HG02623 (cell line): ENCODE results near the gene GPC5.

Source experiments
- ATAC-seq: cut with Tn5 transposase; IDR thresholded peaks from one replicate; pipeline ENCODE4 v1.9.1; 2021; ENCODE audit warnings: moderate library complexity; ENCODE audit not compliant: unreplicated experiment

Gene GPC5

DNA sequence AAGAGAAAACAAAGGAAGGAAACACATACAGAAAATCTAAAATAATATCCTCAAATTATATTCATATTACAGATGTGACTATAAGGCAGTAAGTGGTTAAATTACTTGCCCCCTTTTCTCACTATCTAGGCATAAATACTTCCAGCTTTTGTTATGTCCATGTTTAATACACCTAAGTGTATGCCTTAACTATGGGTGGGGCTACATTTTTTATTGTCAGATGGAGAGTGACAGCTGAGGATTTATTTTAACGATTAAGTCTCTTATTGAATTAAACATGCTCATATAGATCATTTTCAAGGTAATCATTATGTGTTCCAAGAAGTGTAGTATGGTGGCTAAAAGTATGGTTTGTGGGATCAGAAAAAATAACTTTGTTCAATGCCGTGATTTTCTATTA is 909.3 kb downstream of the GPC5 start:
- no peak for ATAC-seq

DNA sequence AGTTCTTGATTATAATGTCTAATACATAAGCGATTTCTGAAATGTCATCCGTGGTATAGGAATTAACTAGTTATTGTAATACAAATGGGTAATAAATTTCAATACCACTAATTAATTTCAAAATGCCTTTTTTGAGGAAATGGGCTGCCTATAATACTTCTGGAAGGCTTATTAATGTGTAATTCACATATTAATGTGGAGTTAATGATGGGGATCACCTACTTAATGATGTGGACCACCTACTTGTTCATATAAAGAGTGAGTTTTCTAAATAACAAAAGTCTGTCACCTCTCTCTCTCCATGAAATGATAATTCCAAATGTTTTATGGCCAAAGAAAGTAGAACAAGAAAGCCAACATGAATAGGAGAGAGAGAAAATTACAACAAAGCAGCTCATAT is 914.4 kb downstream of the GPC5 start:
- no peak for ATAC-seq

DNA sequence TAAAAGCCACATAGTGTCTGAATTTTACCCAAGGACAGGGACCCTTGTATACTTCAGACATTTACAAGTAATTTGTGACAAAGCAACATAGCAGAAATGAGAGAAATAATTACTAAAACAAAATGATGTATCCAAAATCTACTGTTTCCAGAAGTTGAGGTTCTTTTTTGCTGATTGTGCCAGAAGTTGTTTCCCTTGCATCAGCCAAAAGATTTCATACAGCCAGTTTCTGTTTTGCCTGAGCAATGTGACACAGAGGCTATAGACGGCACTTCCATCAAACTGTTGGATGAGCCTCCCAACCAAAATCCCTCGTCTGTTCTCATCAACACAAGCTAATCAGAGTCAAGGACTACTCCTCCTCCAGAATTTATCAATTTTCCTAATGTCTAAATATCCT is 915.0 kb downstream of the GPC5 start:
- ATAC-seq, result no peak

DNA sequence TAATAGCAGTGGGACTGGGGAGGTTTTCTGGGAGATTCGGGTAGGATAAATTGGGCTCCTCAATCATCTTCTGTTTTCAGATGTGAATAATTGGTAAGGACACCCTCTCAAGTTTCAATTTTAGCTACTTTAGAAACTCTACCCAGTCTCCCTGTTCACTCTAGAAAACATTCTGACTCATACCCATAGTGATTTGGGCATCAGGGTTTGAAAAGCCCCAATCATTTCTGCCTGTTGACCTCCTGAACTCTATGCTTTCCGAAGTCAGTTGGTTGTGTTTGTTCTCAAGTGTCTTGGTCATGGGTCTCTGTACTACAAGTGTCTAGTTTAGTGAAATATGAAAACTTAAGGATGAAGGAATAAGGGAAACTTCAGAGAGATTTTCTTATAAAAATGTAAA is 916.8 kb downstream of the GPC5 start:
- no peak for ATAC-seq

DNA sequence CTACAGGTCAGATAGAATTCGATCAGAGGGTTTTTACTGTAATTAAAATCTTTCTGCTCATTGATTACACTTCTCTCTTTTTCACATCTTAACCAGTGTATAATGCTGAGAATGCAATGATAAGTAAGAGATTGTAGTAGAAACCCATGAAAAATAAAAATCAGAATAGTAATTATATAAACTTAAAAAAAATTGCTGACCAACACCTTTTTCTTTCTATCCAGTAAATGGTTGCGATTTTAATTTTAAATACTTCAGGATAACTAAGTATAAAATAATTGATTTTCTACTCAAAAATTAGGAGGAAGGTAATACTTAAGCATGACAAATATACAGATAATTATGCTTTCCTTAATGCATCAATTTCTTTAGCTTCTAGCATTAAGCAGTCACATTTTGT is 917.6 kb downstream of the GPC5 start:
- no peak for ATAC-seq

DNA sequence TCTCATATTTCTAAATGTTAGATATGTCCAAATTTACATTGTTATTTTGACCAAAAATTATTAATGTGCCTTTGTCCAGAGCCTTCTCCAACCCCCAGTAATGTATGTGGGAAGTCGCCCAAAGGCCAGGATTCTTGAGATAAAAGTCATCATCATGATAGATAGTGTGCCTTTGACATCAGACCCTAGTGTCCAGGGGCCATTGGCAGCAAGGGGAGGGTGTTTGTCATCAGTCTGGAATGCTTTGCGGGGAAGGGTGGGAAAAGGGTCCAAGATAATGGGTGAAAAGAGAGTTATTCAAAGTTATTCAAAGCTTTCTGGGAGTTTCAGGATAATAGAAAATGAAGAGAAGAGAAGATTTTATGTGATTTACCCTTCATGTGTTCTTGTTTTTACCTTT is 918.6 kb downstream of the GPC5 start:
- no peak for ATAC-seq

DNA sequence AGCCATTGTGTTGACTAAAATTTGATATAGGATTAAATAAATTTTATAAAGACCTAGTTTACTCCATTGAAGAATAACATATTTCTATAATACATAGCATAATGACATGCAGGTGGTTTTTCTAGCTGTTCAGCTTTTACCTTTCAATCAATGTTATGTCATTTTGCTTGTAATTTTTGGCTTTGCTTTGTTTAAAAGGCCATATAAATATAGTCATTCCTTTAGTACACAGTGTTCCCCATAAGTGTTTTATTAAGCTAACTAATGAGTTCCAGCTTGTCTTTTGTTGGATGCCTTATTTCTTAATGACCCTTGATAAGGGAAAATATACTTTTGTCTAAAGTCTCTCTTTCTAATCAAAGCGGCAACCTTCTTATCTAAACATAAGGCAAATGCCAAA is 921.9 kb downstream of the GPC5 start:
- ATAC-seq, result no peak

DNA sequence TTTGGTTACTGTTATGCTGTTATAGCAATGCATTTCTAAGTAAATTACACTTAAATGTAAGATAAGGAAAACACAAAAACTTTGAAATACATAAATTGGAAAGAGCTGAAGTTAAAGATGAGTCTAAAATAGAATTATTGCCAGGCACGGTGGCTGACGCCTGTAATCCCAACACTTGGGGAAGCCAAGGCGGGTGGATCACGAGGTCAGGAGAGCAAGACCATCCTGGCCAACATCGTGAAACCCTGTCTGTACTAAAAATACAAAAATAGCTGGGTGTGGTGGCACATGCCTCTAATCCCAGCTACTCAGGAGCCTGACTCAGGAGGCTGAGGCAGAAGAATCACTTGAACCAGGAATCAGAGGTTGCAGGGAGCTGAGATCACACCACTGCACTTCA is 922.8 kb downstream of the GPC5 start:
- ATAC-seq, result no peak

DNA sequence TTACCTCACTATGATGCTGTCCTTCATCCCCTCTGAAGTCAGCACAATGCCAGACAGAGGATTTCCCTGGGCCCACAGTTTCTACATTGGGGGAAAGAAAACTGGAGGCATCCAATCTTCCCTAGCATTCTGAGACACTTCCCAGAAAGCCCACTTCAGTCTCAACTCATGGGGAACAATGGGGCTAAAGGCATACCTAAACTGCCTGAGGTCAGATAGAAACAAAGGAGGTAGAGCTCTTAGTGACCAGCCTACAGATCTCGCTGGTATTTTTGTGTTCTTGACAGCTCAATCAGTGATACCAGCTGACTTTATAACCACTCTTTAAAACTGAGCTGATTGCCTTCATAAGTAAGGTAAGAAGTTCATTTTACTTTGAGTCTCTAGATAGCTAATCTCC is 947.2 kb downstream of the GPC5 start:
- no peak for ATAC-seq

DNA sequence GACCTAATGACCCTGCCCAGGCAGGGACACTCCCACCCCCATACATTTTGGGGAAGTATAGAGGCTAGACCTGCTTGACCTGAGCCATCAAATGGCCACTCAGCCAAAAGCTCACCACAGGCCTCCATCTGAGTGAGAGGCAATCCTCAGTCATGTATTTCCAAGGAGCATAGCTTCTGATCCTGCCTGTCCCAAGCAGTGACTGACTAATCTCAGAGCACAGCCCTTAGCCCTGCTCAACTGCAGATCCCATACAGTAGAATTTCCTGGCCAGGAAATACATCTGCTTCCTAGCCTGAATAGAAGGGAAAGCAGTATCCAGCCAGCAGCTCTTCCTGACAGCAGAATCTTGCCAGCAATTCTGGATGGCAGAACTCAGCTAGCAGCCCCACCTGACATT is 947.6 kb downstream of the GPC5 start:
- no peak for ATAC-seq

DNA sequence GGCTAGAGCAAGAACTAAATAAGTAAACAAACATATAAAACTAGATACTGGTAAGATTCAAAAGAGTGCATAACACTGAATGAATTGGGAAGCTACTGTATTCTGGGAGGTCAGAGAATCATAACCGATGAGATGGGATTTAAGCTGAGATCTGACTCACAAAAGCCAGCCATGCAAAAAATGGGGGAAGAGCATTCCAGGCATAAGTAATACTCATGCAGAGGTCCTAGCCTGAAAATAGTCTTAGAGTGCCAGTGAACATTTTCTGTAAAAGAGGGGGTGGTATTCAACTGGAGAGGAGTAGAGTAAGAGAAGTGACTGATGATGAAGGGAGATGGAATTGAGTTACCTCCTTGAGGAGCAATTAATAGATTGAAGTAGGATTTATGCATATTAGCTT is 956.2 kb downstream of the GPC5 start:
- no peak for ATAC-seq

DNA sequence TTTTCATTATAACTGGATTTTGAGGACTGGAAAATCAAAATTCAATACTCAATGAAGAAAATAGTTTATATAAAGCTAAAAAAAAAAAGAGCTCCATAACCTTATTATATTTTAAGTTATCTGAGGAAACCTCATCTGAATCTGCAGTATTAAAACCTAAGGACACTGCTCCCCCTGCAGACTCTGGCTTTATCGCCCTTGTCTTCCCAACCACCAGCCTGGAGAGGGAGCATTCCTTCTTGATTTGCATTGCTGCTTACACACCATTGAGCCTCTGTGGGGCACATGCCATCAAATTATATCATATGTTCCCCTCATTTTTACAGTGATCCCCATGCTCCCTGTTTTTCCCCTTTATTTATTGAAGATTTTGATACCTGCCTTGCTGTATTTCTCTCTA is 956.8 kb downstream of the GPC5 start:
- no peak for ATAC-seq

DNA sequence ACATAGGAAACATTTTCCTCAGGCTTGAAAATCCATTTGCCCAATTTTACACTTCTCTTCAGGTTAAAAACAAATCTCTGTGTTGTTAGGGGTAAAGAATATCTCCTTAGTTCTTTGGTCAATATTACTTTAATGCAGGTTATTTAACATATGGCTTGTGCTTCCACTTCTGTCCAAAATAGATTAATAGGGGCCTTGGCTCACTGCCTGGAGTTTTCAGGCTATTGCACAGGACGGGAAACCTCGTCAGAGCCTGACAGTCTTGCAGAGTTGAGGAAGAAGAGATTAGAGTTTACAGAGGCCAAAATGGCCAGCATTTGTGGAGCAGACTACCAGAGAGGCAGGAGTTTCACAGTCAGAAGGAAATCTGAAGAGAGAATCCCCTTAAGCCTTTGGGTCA is 964.3 kb downstream of the GPC5 start:
- ATAC-seq, result no peak

DNA sequence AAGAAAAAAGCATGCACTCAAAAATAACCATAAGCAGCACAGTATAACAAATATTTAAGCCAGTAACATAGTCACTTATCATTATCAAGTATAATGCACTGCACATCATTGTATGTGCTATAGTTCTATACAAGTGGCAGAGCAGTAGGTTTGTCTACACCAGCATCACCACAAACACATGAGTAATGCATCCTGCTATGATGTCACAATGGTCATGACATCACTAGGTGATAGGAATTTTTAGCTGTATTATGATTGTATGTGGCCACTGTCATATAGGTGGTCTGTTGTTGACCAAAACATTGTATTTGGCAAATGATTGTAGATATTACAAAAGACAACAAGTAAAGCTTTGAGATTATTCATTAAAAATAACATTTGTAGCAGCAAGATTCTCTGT is 967.5 kb downstream of the GPC5 start:
- ATAC-seq, result no peak

DNA sequence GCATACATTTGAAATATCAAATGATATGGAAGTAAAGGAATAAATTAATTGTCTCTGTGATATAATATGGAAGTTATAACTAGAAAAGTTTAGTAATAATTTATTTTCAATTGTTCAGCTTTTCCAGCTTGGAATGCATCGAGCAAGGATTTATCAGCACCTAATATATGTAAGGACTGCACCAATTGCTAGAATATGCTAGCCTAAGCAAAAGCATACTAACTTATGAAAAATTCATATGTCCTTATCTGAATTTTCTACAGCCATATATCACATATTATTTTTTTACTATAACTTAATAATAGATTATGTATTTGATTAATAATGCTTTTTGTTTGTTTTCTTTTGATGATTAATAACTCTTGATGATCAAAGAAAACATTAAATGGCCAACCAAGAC is 979.0 kb downstream of the GPC5 start:
- ATAC-seq, result no peak

DNA sequence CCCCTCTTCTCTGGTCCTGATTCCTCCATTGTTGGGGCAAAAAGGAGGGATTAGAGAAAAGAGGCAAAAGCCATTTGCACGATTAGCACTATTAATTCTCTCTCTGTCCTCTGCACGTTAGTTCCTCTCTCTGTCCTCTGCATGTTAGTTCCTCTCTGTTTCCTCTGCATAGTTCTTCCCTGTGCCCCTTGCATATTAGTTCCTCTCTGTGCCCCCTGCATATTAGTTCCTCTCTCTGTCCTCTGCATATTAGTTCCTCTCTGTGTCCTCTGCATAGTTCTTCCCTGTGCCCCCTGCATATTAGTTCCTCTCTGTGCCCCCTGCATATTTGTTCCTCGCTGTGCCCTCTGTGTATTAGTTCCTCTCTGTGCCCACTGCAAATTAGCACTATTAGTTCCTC is 981.0 kb downstream of the GPC5 start:
- no peak for ATAC-seq

DNA sequence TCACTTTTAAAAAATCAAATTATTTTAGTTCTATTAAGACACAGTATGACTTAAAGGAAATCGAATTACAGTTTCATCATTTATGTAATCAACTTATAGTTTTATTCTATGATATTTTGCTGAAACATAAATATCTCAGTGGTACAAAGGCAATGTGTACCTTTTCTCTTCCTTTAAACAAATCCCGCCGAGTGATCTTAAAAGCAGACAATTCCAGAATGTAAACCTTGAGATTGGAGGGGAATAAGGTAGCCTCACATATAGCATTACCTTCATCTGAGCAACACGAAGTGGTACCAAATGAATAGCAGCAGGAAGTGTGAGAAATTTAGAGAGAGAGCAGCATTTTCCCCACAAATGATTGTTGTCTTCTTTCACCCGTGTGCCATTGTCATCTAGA is 986.0 kb downstream of the GPC5 start:
- no peak for ATAC-seq

DNA sequence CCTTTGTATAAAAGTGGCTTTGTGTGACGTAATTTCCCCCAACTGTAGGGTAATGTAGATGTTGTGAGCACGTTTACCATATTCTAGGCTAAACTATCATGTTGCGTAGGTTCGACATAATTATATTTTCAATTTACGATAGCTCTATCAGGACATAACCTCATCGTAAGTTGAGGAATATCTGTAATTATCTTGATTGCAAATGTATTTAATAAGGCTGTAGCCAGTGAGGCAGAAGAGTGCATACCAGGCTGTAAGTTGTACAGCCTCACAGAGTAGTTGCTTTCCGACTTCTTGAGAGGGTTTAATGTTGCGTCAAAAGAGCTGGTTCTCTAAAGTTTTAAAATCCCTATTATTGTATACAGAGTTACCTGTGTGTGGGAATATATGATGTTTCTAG is 988.8 kb downstream of the GPC5 start:
- ATAC-seq, result no peak

DNA sequence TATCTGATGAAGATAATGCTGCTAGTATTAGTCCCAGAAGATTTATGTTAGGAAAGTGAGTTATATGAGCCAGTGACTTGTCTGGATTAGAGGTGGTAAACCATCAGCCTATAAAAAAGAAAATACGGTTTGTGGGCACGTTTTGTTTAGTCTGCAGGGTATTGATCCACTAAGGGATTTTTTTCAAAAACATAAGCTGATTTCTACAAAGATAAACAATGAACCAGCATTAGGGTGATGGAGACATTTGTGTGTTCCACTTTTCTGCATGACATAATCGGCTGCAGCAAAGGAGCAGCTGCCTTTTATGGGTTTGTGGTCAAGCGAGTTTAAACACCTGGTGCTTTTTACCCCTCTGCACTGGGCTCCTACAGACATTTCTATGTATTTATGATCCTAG is 991.8 kb downstream of the GPC5 start:
- no peak for ATAC-seq

DNA sequence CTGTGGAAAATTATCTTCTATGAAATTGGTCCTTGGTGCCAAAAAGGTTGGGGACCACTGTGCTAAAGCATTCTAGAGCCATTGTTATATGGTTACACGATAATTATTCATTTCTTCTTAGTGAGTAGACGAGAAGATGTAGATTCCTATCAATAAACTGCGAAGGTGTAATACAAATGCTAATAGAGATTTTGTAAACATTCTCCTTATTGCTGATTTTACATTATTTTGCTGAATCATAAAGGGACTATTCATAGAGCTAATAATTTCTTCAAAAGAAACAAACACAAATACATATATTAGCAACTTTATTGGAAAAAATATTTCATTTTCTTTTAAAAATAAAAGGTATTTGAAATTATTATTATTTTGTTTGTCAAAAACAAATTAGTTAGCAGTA is 1005.2 kb downstream of the GPC5 start:
- no peak for ATAC-seq

DNA sequence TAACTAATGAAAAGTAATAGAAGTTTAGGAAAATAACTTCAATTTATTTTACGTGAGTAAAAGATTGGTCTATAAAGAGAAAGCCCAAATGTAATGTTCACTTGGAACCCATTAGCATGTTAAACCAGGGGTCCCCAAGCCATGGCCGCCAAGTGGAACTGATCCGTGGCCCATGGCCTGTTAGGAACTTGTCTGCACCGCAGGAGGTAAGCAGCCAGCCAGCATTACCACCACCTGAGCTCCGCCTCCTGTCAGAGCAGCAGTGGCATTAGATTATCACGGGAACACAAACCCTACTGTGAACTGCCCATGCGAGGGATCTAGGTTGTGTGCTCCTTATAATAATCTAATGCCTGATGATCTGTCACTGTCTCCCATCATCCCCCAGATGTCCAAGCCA is 1009.4 kb downstream of the GPC5 start:
- no peak for ATAC-seq

DNA sequence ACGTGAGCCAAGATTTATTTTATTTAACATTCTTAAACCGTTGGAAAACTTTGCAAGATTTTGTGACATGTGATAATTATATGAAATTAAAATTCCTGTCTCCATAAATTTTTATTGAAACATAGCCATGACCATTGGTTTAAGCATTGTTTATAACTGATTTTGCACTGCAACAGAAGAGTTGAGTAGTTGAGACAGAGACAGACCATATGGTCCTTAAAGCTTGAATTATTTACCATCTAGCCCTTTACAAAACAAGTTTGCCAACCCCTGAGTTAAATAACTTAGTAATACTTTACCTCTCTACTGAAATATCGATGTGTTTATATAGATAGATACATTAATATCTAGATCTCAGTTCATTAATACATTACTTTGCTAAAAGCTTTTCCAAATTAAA is 1014.1 kb downstream of the GPC5 start:
- no peak for ATAC-seq

DNA sequence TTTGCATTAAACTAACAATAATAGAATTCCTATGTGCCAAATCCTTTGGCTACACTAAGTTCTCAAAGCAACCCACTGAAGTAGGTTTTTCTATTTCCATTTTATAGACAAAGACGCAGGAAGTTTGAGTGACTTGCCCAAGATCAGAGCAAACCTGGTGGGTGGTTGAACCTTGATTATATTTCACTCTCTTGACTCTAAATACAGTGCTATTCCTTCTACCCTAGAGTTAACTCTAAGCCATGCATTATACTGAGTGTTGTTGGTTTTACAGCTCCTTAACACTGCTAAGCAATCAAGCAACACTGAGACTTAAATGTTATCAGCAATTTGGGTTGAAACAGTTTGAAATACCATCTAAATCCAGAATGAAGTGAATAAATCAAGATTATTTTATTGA is 1014.6 kb downstream of the GPC5 start:
- no peak for ATAC-seq

DNA sequence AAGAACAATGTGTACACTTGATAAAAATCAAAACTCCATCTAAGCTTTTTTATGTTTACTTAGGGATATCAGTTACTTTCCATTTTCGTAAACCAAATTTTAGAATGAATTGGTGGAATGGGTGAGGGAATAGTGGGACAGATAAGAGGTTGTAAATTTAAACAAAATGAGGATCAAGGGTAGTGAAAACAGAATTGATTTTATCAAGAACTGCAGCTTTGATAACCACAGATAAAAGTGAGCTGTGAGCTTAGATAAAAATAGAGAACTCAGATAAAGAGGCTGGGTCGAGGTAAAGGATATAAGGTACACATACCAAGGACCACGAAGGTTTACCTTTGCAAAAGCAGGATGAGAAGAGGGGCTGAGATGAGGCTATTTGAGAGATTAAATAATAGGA is 1015.0 kb downstream of the GPC5 start:
- ATAC-seq, result no peak
